Suprapubic skin (tissue), 4 donors: Measurements from ENCODE around the gene ARFGEF3. TPM values are rescaled to one million over a fixed set of nuclear protein-coding genes. Genes with fewer than 3 reads are reported as not detected.

Source experiments
- DNase-seq, 2 donors: peaks; one replicate each; pipeline ENCODE4 v3.0.0-alpha.2; 2019; ENCODE audit warnings: low spot score in 2 of 2
- H3K27ac ChIP-seq: fragments of 200-600 bp; sonication (generic); one replicate; pipeline ENCODE4 v1.5.1; 2019
- H3K27me3 ChIP-seq: fragments of 200-600 bp; sonication (generic); one replicate; pipeline ENCODE4 v1.5.1; 2019
- H3K36me3 ChIP-seq: fragments of 200-600 bp; sonication (generic); one replicate; pipeline ENCODE4 v1.5.1; 2019
- H3K4me1 ChIP-seq: fragments of 200-600 bp; sonication (generic); one replicate; pipeline ENCODE4 v1.5.1; 2019
- H3K4me3 ChIP-seq: fragments of 200-600 bp; sonication (generic); one replicate; pipeline ENCODE4 v1.5.1; 2019; ENCODE audit warnings: mild to moderate bottlenecking
- H3K9me3 ChIP-seq: fragments of 200-600 bp; sonication (generic); one replicate; pipeline ENCODE4 v1.5.1; 2019
- CTCF ChIP-seq, 2 donors: fragments of 200-600 bp in 1 of 2; fragments of 450-650 bp in 1 of 2; sonication (generic) in 1 of 2; IDR thresholded peaks; one replicate each; pipeline ENCODE4 v1.5.1; 2016 to 2019; ENCODE audit warnings: antibody characterized with exemption in 2 of 2, mild to moderate bottlenecking in 1 of 2, moderate library complexity in 1 of 2
- EP300 ChIP-seq: sonication (generic); formaldehyde crosslinking; IDR thresholded peaks from one replicate; pipeline ENCODE4 v1.6.1; 2017; ENCODE audit warnings: antibody characterized with exemption
- POLR2A ChIP-seq, 2 donors: fragments of 450-650 bp; IDR thresholded peaks; one replicate each; pipeline ENCODE4 v1.6.1; 2017; ENCODE audit warnings: antibody characterized with exemption in 2 of 2, mild to moderate bottlenecking in 2 of 2, moderate library complexity in 2 of 2
- POLR2AphosphoS5 ChIP-seq, 3 donors: sonication (generic); formaldehyde crosslinking; IDR thresholded peaks; one replicate each; pipeline ENCODE4 v1.6.1; 2017; ENCODE audit warnings: antibody characterized with exemption in 3 of 3
- WGBS: methylation state at CpG from one replicate; pipeline ENCODE4 v1.1.5; 2018; 5-methylcytosine and 5-hydroxymethylcytosine counted together
- total RNA-seq, 4 donors: library from RNA; depleted of rRNA; stranded (reverse); fragments of >200 nt; gene quantifications; one replicate each; pipeline ENCODE4 v1.1.0, GENCODE V29; 2016

Gene ARFGEF3
- total RNA-seq, 4 donors from 2014 or later, result 5.1 to 20.6 (median 9.6) TPM

GRCh38 chr6:138176652-138177232 is 15.0 kb downstream of the ARFGEF3 start:
- WGBS, result 97% methylated on average over 2 of the region's 2 CpGs
- Histone ChIP-seq H3K27me3 (no peaks in the 10 kb centered on the region), H3K4me1 (no peaks in the 10 kb centered on the region), H3K4me3 (no peak overlapping the region), H3K27ac (no peak overlapping the region), H3K36me3 (no peaks in the 10 kb centered on the region), H3K9me3 (peaks cover 20% of the 10 kb centered on the region)
- TF ChIP-seq POLR2AphosphoS5 (IDR thresholded peaks at IDR 0.05) (no peak), EP300 (no peak), POLR2A (IDR thresholded peaks at IDR 0.05) (no peak), CTCF (IDR thresholded peaks at IDR 0.05) (no peak)
- DNase-seq, result no peak

GRCh38 chr6:138182939-138183789 is 21.4 kb downstream of the ARFGEF3 start:
- WGBS, result 63% methylated on average over 8 of the region's 8 CpGs
- no peak for DNase-seq
- no peak for TF ChIP-seq POLR2AphosphoS5 (IDR thresholded peaks at IDR 0.05)
- TF ChIP-seq CTCF (IDR thresholded peaks at IDR 0.05), result no peak
- TF ChIP-seq EP300, result no peak
- no peak for TF ChIP-seq POLR2A (IDR thresholded peaks at IDR 0.05)
- H3K27me3 ChIP-seq, result no peaks in the 10 kb centered on the region
- no peak overlapping the region for H3K27ac ChIP-seq
- H3K4me1 ChIP-seq, result no peaks in the 10 kb centered on the region
- no peak overlapping the region for H3K4me3 ChIP-seq
- H3K36me3 ChIP-seq, result no peaks in the 10 kb centered on the region
- peaks cover 6% of the 10 kb centered on the region for H3K9me3 ChIP-seq

GRCh38 chr6:138183790-138184134 is 22.0 kb downstream of the ARFGEF3 start:
- Histone ChIP-seq H3K4me3 (no peak overlapping the region), H3K9me3 (peaks cover 2% of the 10 kb centered on the region), H3K27me3 (no peaks in the 10 kb centered on the region), H3K27ac (no peak overlapping the region), H3K4me1 (no peaks in the 10 kb centered on the region), H3K36me3 (no peaks in the 10 kb centered on the region)
- DNase-seq, result no peak
- 85% methylated on average over 4 of the region's 4 CpGs for WGBS
- TF ChIP-seq POLR2A (IDR thresholded peaks at IDR 0.05) (no peak), POLR2AphosphoS5 (IDR thresholded peaks at IDR 0.05) (no peak), EP300 (no peak), CTCF (IDR thresholded peaks at IDR 0.05) (no peak)

GRCh38 chr6:138184230-138184629 is 22.5 kb downstream of the ARFGEF3 start:
- WGBS, result 91% methylated on average over 3 of the region's 3 CpGs

More at GRCh38 chr6:138184230-138184629, 22.5 kb downstream of the ARFGEF3 start:
- TF ChIP-seq POLR2AphosphoS5 (IDR thresholded peaks at IDR 0.05), result no peak
- no peak for TF ChIP-seq CTCF (IDR thresholded peaks at IDR 0.05)
- no peak for TF ChIP-seq EP300
- TF ChIP-seq POLR2A (IDR thresholded peaks at IDR 0.05), result no peak
- DNase-seq, result no peak
- Histone ChIP-seq H3K36me3 (no peaks in the 10 kb centered on the region), H3K27me3 (no peaks in the 10 kb centered on the region), H3K27ac (no peak overlapping the region), H3K4me3 (no peak overlapping the region), H3K4me1 (no peaks in the 10 kb centered on the region), H3K9me3 (no peaks in the 10 kb centered on the region)
